Hypothalamus (tissue), 51 donors: ENCODE measurements around the gene SLC25A29.
"Not testable (repeated sequence)": the region's sequence is repeated elsewhere in the genome, so short reads cannot be mapped to it uniquely, and the experiment has no call there.

Experiments
- DNase-seq, 51 donors: peaks; one replicate each; lab custom pipeline; 2025; lab: John Stamatoyannopoulos, UW

The SLC25A29 gene

GRCh38 chr14:100295376-100296105 is 10.7 kb downstream of the SLC25A29 start:
- no peak for DNase-seq

GRCh38 chr14:100294963-100295330 is 11.3 kb downstream of the SLC25A29 start:
- no peak for DNase-seq

GRCh38 chr14:100294213-100294962 is 11.9 kb downstream of the SLC25A29 start:
- DNase-seq, result no peak

GRCh38 chr14:100293497-100294212 is 12.6 kb downstream of the SLC25A29 start:
- DNase-seq, result no peak

- DNase-seq, result no peak
These were observed 13.3 kb downstream of the SLC25A29 start for GRCh38 chr14:100292776-100293461.

GRCh38 chr14:100292301-100292775 is 13.9 kb downstream of the SLC25A29 start:
- no peak for DNase-seq

- no peak for DNase-seq
These were observed 14.8 kb downstream of the SLC25A29 start for GRCh38 chr14:100291305-100292075.

GRCh38 chr14:100290607-100291304 is 15.5 kb downstream of the SLC25A29 start:
- DNase-seq, result peak in 2 of 51 donors; percentile 12 to 39

GRCh38 chr14:100289916-100290606 is 16.2 kb downstream of the SLC25A29 start:
- DNase-seq, result no peak

- no peak for DNase-seq
These were observed 17.7 kb downstream of the SLC25A29 start for GRCh38 chr14:100288382-100289185.

- DNase-seq, result not testable (repeated sequence)
These were observed 18.3 kb downstream of the SLC25A29 start for GRCh38 chr14:100287998-100288295.

- no peak for DNase-seq
These were observed 18.8 kb downstream of the SLC25A29 start for GRCh38 chr14:100287202-100287997.

GRCh38 chr14:100286484-100287191 is 19.6 kb downstream of the SLC25A29 start:
- no peak for DNase-seq

GRCh38 chr14:100285913-100286400 is 20.3 kb downstream of the SLC25A29 start:
- no peak for DNase-seq

GRCh38 chr14:100285021-100285912 is 21.0 kb downstream of the SLC25A29 start:
- peak in 28 of 51 donors; percentile 32 to 76 (median 56) for DNase-seq
